Common myeloid progenitor, CD34-positive (primary cell): ENCODE data around the gene TBC1D22A.

Experiments used
- CTCF ChIA-PET: fragments of 350-600 bp; sonication (Branson Sonifier 250); formaldehyde crosslinking; loops from one replicate; lab custom pipeline; 2021; ENCODE audit warnings: antibody characterized with exemption; lab: Charles Lee
- POLR2A ChIA-PET: fragments of 350-600 bp; sonication (Branson Sonifier 250); formaldehyde crosslinking; loops from one replicate; lab custom pipeline; 2021; ENCODE audit warnings: antibody characterized with exemption; lab: Charles Lee
- DNase-seq, 3 donors: peaks; one replicate each; pipeline versions ENCODE4 v3.0.0 to v3.0.0-alpha.2; 2013
- H3K27ac ChIP-seq, 2 experiments: 1 replicate in 1 of 2; 2 replicates in 1 of 2; pipeline ENCODE4 v1.7.0; 2013; ENCODE audit warnings: inconsistent platforms in 2 of 2, low read length in 2 of 2, mild to moderate bottlenecking in 2 of 2, low read depth in 1 of 2, moderate library complexity in 1 of 2; ENCODE audit not compliant: severe bottlenecking in 2 of 2, insufficient read depth in 1 of 2, poor library complexity in 1 of 2
- H3K27me3 ChIP-seq, 5 experiments: replicated peaks in 2 of 5; 1 replicate in 3 of 5; 2 replicates in 2 of 5; pipeline versions ENCODE4 v1.6.1 to v1.7.0; 2013; ENCODE audit warnings: low read length in 4 of 5, mild to moderate bottlenecking in 2 of 5, moderate library complexity in 2 of 5, inconsistent platforms in 1 of 5; ENCODE audit not compliant: insufficient read depth in 5 of 5, control insufficient read depth in 4 of 5
- H3K36me3 ChIP-seq, 4 experiments: 1 replicate in 2 of 4; 2 replicates in 2 of 4; pipeline versions ENCODE4 v1.6.1 to v1.7.0; 2013; ENCODE audit warnings: low read length in 3 of 4, control low read depth in 1 of 4, mild to moderate bottlenecking in 1 of 4; ENCODE audit not compliant: control insufficient read depth in 4 of 4, insufficient read depth in 4 of 4
- H3K4me1 ChIP-seq, 4 experiments: 1 replicate in 3 of 4; 2 replicates in 1 of 4; pipeline versions ENCODE4 v1.6.1 to v1.7.1; 2013; ENCODE audit warnings: low read length in 3 of 4, mild to moderate bottlenecking in 3 of 4, control low read depth in 1 of 4, inconsistent platforms in 1 of 4, moderate library complexity in 1 of 4; ENCODE audit not compliant: control insufficient read depth in 4 of 4, insufficient read depth in 4 of 4; ENCODE audit errors: control extremely low read depth in 1 of 4
- H3K4me3 ChIP-seq, 7 experiments: 1 replicate in 4 of 7; 2 replicates in 3 of 7; pipeline versions ENCODE4 v1.5.1 to v1.7.0; 2013; ENCODE audit warnings: mild to moderate bottlenecking in 7 of 7, low read length in 6 of 7, moderate library complexity in 6 of 7, inconsistent platforms in 2 of 7, low read depth in 2 of 7, control low read depth in 1 of 7; ENCODE audit not compliant: insufficient read depth in 4 of 7, control insufficient read depth in 1 of 7; ENCODE audit errors: extremely low read depth in 1 of 7
- H3K9me3 ChIP-seq, 5 experiments: 1 replicate in 4 of 5; 2 replicates in 1 of 5; pipeline versions ENCODE4 v1.6.1 to v1.7.1; 2013; ENCODE audit warnings: low read length in 4 of 5, mild to moderate bottlenecking in 2 of 5, inconsistent platforms in 1 of 5, low read depth in 1 of 5, moderate library complexity in 1 of 5; ENCODE audit not compliant: control insufficient read depth in 4 of 5, insufficient read depth in 2 of 5; ENCODE audit errors: control extremely low read depth in 1 of 5
- WGBS: methylation state at CpG from one replicate; pipeline ENCODE4 v1.1.5; 2013; ENCODE audit not compliant: insufficient coverage; 5-methylcytosine and 5-hydroxymethylcytosine counted together

The TBC1D22A gene

DNA sequence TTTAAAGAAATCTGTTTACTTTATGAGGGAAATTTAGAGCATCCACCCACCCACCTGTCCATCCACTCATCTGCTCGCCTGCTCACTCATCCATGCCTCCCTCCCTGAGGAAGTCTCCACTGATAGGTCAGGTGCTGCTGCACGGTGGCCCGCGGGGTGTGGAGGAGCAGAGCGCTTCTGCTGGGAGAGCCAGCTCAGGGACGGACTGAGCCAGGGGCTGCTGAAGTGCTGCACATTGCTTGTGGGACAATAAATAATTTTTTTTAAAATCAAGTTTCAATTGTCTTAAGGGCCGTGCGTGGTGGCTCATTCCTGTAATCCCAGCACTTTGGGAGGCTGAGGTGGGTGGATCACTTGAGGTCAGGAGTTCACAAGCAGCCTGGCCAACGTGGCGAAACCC lies 148.9 kb downstream of the TBC1D22A start:
- H3K36me3 ChIP-seq, result peaks cover 6 to 28% (median 12%) of the 10 kb centered on the region in 4 experiments
- WGBS, result 86% methylated on average over 4 of the region's 10 CpGs

DNA sequence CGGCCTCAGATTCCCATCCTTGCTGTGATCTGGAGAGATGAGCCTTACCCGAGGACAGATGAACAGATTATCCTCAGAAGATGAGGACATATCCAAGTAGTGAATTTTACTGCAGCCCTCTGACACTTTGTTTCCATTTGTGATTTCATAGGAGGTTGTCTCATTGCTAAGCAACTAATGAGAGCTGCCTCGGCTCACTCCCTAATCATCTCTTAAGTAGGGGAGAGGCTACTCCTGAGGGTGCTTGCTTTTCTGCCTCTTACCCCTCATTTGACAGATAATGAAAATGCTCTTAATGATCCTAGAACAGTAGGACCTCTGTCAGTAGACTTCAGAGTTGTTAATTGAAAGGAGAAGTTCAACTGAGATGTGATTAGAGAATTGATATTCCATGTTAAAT lies 150.9 kb downstream of the TBC1D22A start:
- Histone ChIP-seq H3K9me3 (no peaks in the 10 kb centered on the region), H3K36me3 (peaks cover 6 to 21% (median 13%) of the 10 kb centered on the region in 4 experiments), H3K4me3 (no peak overlapping the region), H3K27ac (no peak overlapping the region), H3K4me1 (no peaks in the 10 kb centered on the region), H3K27me3 (no peaks in the 10 kb centered on the region)
- DNase-seq, result no peak
- POLR2A ChIA-PET, result no interaction called here
- 100% methylated on average over 3 of the region's 3 CpGs for WGBS
- CTCF ChIA-PET, result no interaction called here

More for the DNA sequence above, 148.9 kb downstream of the TBC1D22A start:
- POLR2A ChIA-PET, result no interaction called here
- Histone ChIP-seq H3K4me3 (no peak overlapping the region), H3K9me3 (no peaks in the 10 kb centered on the region), H3K27me3 (no peaks in the 10 kb centered on the region), H3K27ac (no peak overlapping the region), H3K4me1 (peaks cover 0 to 11% (median 0%) of the 10 kb centered on the region in 4 experiments)
- DNase-seq, result no peak
- CTCF ChIA-PET, result no interaction called here

DNA sequence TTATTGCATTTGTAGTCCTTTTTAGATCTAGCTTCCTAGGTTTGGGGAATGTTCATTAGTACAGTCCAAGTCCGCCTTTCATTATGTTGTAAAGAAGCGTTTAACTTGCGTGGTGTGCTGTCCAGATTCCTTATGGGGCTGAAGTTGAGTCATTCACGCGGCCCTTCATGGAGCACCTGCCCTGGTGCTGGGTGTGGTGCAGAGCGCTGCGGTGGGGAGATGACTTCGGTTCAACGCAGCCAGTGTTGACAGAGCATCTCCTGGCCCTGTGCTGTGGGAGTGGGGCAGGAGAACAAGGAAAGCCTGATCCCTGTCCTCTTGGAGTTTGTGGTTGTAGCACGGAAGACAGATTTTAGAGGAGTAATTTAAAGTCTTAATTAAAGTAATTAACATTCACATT lies 152.0 kb downstream of the TBC1D22A start:
- ChIA-PET POLR2A (no interaction called here), CTCF (no interaction called here)
- H3K9me3 ChIP-seq, result no peaks in the 10 kb centered on the region
- no peaks in the 10 kb centered on the region for H3K4me1 ChIP-seq
- H3K36me3 ChIP-seq, result peaks cover 6 to 23% (median 13%) of the 10 kb centered on the region in 4 experiments
- H3K4me3 ChIP-seq, result no peak overlapping the region
- DNase-seq, result no peak
- WGBS, result 100% methylated on average over 3 of the region's 10 CpGs
- H3K27ac ChIP-seq, result no peak overlapping the region
- H3K27me3 ChIP-seq, result no peaks in the 10 kb centered on the region

DNA sequence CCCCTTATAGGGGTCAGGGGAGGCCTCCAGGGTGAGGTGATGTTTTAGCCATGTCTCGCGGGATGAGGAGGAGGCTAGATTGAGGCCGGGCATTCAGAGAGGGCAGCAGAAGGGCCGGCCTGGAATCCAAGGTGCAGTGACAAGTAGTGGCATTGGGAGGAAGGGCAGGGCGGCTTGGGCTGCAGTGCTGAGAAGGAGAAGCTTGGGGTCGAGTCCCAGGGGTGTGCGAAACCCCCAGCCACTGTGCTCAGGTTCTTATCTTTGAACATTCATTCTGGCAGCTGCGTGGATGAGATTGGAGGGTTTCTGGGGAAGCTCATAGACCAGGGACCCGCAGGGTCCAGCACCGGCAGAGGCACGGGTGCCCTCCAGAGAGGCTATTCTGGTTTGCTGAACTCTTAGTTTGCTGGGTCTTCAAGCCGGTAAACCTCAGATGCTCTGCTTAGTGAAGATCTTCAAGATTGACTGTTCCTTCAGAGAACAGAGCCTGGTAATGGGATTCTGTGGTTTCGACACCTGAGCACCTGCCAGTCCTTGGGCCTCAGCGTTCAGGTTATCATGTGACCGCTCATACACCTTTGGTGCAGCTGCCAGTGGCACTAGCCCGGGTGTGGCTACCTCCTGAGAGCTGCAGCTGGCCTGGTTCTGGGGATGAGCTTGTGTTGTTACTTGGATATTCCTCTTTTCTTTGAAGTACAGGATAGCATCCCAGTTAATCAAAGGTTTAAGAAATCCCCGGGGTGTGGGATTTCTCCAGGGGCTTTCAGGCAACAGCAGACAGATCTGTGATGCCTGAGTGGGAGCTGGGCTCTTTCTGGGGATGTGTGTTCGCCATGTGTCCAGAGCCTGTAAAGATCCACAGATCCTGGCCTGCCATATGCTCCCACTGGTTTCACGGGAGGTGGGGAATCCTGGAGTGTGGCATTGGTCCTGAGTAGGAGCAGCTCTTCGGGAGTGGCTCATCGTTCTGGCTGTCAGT lies 152.8 kb downstream of the TBC1D22A start:
- no peaks in the 10 kb centered on the region for H3K27me3 ChIP-seq
- H3K4me1 ChIP-seq, result no peaks in the 10 kb centered on the region
- H3K4me3 ChIP-seq, result no peak overlapping the region
- ChIA-PET POLR2A (no interaction called here), CTCF (no interaction called here)
- no peak overlapping the region for H3K27ac ChIP-seq
- 97% methylated on average over 14 of the region's 21 CpGs for WGBS
- H3K36me3 ChIP-seq, result peaks cover 6 to 24% (median 14%) of the 10 kb centered on the region in 4 experiments
- no peaks in the 10 kb centered on the region for H3K9me3 ChIP-seq
- DNase-seq, result no peak

DNA sequence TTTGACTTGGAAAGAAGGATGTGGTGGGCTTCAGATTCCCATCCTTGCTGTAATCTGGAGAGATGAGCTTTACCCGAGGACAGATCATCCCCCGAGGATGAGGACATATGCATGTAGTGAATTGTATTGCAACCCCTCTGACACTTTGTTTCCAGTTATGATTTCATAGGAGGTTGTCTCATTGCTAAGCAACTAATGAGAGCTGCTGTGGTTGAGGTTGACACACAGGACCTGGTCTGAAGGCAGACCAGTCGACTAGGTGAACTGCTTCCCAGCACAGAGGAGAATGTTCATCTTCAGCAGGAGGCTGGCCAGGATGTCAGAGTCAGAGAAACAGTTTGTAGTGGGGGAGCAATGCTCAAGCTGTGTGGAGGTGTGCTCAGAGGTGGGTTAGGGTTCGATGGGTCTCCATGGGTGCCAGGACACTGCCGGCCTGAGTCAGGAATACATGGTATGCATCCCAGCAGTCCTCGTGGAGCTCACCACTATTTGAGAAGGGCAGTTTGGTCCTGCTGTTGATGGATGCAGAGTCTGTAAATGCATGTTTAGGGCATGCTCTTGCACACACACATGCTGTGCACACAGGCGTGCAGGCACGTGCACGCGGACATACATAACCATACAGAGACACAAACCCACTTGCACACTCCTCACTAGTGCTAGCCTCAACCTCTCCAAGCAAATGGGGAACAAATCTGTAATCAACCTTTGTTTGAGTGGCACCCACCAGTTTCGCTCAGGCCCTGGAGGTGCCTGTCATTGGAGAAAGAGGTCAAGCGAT lies 153.7 kb downstream of the TBC1D22A start:
- H3K27ac ChIP-seq, result no peak overlapping the region
- peaks cover 6 to 24% (median 14%) of the 10 kb centered on the region in 4 experiments for H3K36me3 ChIP-seq
- CTCF ChIA-PET, result no interaction called here

DNA sequence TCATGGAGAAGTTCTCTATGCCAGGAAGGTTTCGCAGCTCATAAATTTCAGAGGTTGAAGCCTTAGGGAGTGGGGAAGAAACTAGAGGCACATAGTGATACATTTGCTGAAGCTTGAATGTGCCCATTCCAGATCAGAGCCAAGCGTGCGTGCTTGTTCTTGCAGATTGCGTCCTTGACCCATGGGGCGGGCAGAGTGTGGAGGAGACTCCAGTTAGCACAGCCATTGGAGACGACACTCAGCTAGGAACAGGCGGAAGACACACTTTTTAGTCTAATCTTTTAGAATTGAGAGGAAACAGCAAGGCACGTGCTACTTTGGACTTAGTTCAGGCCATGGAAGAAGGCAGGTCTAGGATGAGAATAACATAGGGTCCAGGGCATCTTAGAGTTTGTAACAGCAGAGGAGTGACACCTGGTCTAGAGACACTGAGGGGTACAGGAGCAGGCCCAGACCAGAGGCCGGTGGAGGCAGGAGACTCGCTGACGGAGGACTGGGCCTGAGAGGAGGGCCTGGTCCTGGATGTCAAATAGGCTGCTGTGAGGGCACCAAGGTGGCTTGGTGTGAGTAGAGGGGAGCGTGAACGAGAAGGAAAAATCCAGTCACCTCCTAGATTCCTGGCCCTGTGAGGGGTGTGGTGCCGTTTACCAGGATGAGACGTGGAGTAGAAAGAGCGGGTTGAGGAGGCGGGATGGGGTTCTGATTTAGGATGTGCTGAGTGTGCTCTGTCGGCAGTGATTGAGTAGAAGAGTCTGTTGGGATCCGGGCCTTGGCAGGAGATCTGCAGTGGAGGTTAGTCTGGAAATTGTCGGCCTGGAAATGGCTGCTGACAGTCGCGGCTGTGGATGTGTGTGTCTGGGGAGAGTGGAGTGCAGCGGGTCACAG lies 154.7 kb downstream of the TBC1D22A start:
- DNase-seq, result no peak
- H3K36me3 ChIP-seq, result peaks cover 4 to 24% (median 12%) of the 10 kb centered on the region in 4 experiments
- WGBS, result 95% methylated on average over 21 of the region's 23 CpGs
- H3K4me1 ChIP-seq, result no peaks in the 10 kb centered on the region
- peaks cover 0 to 8% (median 0%) of the 10 kb centered on the region in 5 experiments for H3K9me3 ChIP-seq
- POLR2A ChIA-PET, result no interaction called here
- no peaks in the 10 kb centered on the region for H3K27me3 ChIP-seq
- H3K4me3 ChIP-seq, result no peak overlapping the region
- CTCF ChIA-PET, result no interaction called here
- H3K27ac ChIP-seq, result no peak overlapping the region

More for the DNA sequence above, 153.7 kb downstream of the TBC1D22A start:
- H3K4me1 ChIP-seq, result no peaks in the 10 kb centered on the region
- H3K9me3 ChIP-seq, result peaks cover 0 to under 1% (median 0%) of the 10 kb centered on the region in 5 experiments
- no peak overlapping the region for H3K4me3 ChIP-seq
- WGBS, result 89% methylated on average over 11 of the region's 12 CpGs
- H3K27me3 ChIP-seq, result no peaks in the 10 kb centered on the region
- DNase-seq, result no peak
- POLR2A ChIA-PET, result no interaction called here
